Mesendoderm (in vitro differentiated cells): ENCODE data around the gene VPS35.
A peak's percentile ranks its signal among the peaks of the same experiment; 100 is the strongest.

Experiments
- DNase-seq: peaks from one replicate; pipeline ENCODE4 v3.0.0; 2013
- H2AK5ac ChIP-seq: 2 replicates; pipeline ENCODE4 v1.6.1; 2013; ENCODE audit warnings: low read length, inconsistent platforms
- H2BK120ac ChIP-seq: 2 replicates; pipeline ENCODE4 v1.6.1; 2013; ENCODE audit warnings: low read depth, mild to moderate bottlenecking, low read length, moderate library complexity, mixed read lengths
- H2BK15ac ChIP-seq: replicated peaks from 2 replicates; pipeline ENCODE4 v1.6.1; 2013; ENCODE audit warnings: low read depth, mild to moderate bottlenecking, moderate library complexity
- H2BK5ac ChIP-seq: 2 replicates; pipeline ENCODE4 v1.6.1; 2013; ENCODE audit warnings: low read length, inconsistent platforms
- H3K18ac ChIP-seq: 2 replicates; pipeline ENCODE4 v1.6.1; 2013; ENCODE audit warnings: mild to moderate bottlenecking, low read length, mixed read lengths
- H3K23ac ChIP-seq: one replicate; pipeline ENCODE4 v1.6.1; 2013; ENCODE audit warnings: low read length
- H3K27ac ChIP-seq: 2 replicates; pipeline ENCODE4 v1.5.1; 2013; ENCODE audit warnings: low read depth, mild to moderate bottlenecking, inconsistent platforms, low read length, moderate library complexity
- H3K27me3 ChIP-seq: 2 replicates; pipeline ENCODE4 v1.6.1; 2013; ENCODE audit warnings: low read length, control low read depth, mild to moderate bottlenecking, inconsistent platforms; ENCODE audit not compliant: insufficient read depth, poor library complexity
- H3K36me3 ChIP-seq: 2 replicates; pipeline ENCODE4 v1.6.1; 2013; ENCODE audit warnings: low read length, inconsistent platforms; ENCODE audit not compliant: control insufficient read depth, insufficient read depth
- H3K4ac ChIP-seq: one replicate; pipeline ENCODE4 v1.6.1; 2013; ENCODE audit warnings: low read depth, mild to moderate bottlenecking, low read length, moderate library complexity
- H3K4me1 ChIP-seq: 2 replicates; pipeline ENCODE4 v1.6.1; 2013; ENCODE audit warnings: low read depth, low read length, inconsistent platforms; ENCODE audit not compliant: control insufficient read depth
- H3K4me2 ChIP-seq: 2 replicates; pipeline ENCODE4 v1.6.1; 2013; ENCODE audit warnings: low read length
- H3K4me3 ChIP-seq: 2 replicates; pipeline ENCODE4 v1.5.1; 2013; ENCODE audit warnings: mild to moderate bottlenecking, low read length
- H3K56ac ChIP-seq: one replicate; pipeline ENCODE4 v1.6.1; 2013; ENCODE audit warnings: low read length
- H3K79me1 ChIP-seq: 2 replicates; pipeline ENCODE4 v1.6.1; 2013; ENCODE audit warnings: low read length, inconsistent platforms
- H3K79me2 ChIP-seq: 2 replicates; pipeline ENCODE4 v1.6.1; 2013; ENCODE audit warnings: mild to moderate bottlenecking, low read length; ENCODE audit not compliant: control insufficient read depth, insufficient read depth
- H3K9ac ChIP-seq: 2 replicates; pipeline ENCODE4 v1.6.1; 2013; ENCODE audit warnings: low read length, inconsistent platforms
- H4K5ac ChIP-seq: one replicate; pipeline ENCODE4 v1.6.1; 2013; ENCODE audit warnings: low read length
- H4K8ac ChIP-seq: one replicate; pipeline ENCODE4 v1.6.1; 2013; ENCODE audit warnings: low read depth, mild to moderate bottlenecking, control low read depth, low read length, moderate library complexity
- WGBS: extraction: QIAGEN DNeasy Blood & Tissue Kit; methylation state at CpG from one replicate; pipeline ENCODE4 v1.1.7; 2013; ENCODE audit warnings: low lambda C conversion rate, missing lambda C conversion rate; ENCODE audit not compliant: insufficient coverage; ENCODE audit errors: extremely low coverage; 5-methylcytosine and 5-hydroxymethylcytosine counted together

Gene VPS35

GRCh38 chr16:46700048-46700447 lies 11.1 kb upstream of the VPS35 start:
- DNase-seq, result no peak
- Histone ChIP-seq H3K4me3 (no peak overlapping the region), H3K9ac (no peak overlapping the region), H3K18ac (no peak overlapping the region), H3K36me3 (peaks cover 14% of the 10 kb centered on the region), H3K23ac (no peak overlapping the region), H2AK5ac (no peak overlapping the region), H3K4me1 (no peaks in the 10 kb centered on the region), H4K5ac (no peak overlapping the region), H2BK5ac (no peak overlapping the region), H3K56ac (no peak overlapping the region), H3K27me3 (no peaks in the 10 kb centered on the region), H3K4me2 (no peak overlapping the region), H3K79me1 (no peaks in the 10 kb centered on the region), H3K79me2 (no peaks in the 10 kb centered on the region), H3K4ac (no peak overlapping the region), H3K27ac (no peak overlapping the region), H4K8ac (no peak overlapping the region), H2BK120ac (no peak overlapping the region), H2BK15ac (no peak overlapping the region)
- WGBS, result no CpG with 5 or more reads among the region's 3 CpGs

DNA sequence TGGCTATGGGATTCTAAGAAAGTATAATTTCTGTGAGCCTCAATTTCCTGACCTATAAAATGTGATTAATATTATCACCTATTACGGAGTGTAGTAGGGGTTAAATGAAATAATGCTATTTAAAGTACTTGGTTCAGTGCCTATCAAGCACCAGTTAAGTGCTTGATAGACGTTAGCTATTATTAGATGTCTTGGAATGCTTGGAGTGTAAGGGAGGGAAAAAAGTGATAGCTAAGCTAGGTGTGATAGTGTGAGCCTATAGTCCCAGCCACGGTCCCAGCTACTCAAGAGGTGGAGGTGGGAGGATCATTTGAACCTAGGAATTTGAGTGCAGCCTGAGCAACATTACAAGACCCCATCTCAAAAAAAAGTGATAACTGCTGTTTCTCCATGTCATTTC lies 8.0 kb upstream of the VPS35 start:
- Histone ChIP-seq H3K4me1 (no peaks in the 10 kb centered on the region), H2BK5ac (no peak overlapping the region), H3K56ac (no peak overlapping the region), H4K8ac (no peak overlapping the region), H3K79me2 (peaks cover 2% of the 10 kb centered on the region), H3K79me1 (no peaks in the 10 kb centered on the region), H3K27ac (no peak overlapping the region), H3K9ac (no peak overlapping the region), H2BK120ac (no peak overlapping the region), H3K27me3 (no peaks in the 10 kb centered on the region), H3K36me3 (peaks cover 15% of the 10 kb centered on the region), H4K5ac (no peak overlapping the region), H2AK5ac (no peak overlapping the region), H2BK15ac (no peak overlapping the region), H3K4me3 (no peak overlapping the region), H3K4ac (no peak overlapping the region), H3K4me2 (no peak overlapping the region), H3K23ac (no peak overlapping the region), H3K18ac (no peak overlapping the region)
- no peak for DNase-seq
- WGBS, result no CpG with 5 or more reads among the region's 3 CpGs

DNA sequence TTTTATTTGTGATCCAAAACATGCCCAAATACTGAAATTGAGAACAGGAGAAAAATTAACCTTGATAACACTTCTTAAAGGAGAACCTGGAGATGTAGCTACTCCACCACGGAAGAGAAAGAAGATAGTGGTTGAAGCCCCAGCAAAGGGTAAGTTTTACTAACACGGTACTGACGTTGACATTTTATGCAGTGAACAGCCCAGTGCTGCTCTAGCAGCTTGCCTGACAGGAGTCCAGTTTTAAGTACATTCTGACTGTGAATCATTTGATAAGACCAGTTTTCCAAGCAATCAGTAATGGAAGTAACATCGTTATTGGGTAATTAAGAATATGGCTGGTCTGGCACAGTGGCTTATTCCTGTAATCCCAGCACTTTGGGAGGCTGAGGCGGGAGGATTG lies 7.0 kb upstream of the VPS35 start:
- Histone ChIP-seq H2AK5ac (no peak overlapping the region), H3K79me1 (peaks cover 4% of the 10 kb centered on the region), H3K4me3 (no peak overlapping the region), H3K4me1 (peaks cover 3% of the 10 kb centered on the region), H3K23ac (no peak overlapping the region), H3K4me2 (no peak overlapping the region), H2BK15ac (no peak overlapping the region), H4K8ac (no peak overlapping the region), H4K5ac (no peak overlapping the region), H3K4ac (no peak overlapping the region), H3K27ac (no peak overlapping the region), H3K56ac (no peak overlapping the region), H3K79me2 (peaks cover 11% of the 10 kb centered on the region), H3K9ac (no peak overlapping the region), H3K27me3 (no peaks in the 10 kb centered on the region), H2BK120ac (no peak overlapping the region), H3K18ac (no peak overlapping the region), H3K36me3 (peaks cover 18% of the 10 kb centered on the region), H2BK5ac (no peak overlapping the region)
- WGBS, result no CpG with 5 or more reads among the region's 5 CpGs
- no peak for DNase-seq

GRCh38 chr16:46693598-46693997 lies 4.6 kb upstream of the VPS35 start:
- H3K36me3 ChIP-seq, result peaks cover 15% of the 10 kb centered on the region
- DNase-seq, result peak; percentile 18
- peaks cover 3% of the 10 kb centered on the region for H3K4me1 ChIP-seq
- H2AK5ac ChIP-seq, result no peak overlapping the region
- no peak overlapping the region for H4K5ac ChIP-seq
- H3K9ac ChIP-seq, result no peak overlapping the region
- H3K56ac ChIP-seq, result no peak overlapping the region
- H3K27me3 ChIP-seq, result no peaks in the 10 kb centered on the region
- no peak overlapping the region for H3K4me3 ChIP-seq
- no peak overlapping the region for H3K4me2 ChIP-seq
- H3K4ac ChIP-seq, result no peak overlapping the region
- peaks cover 23% of the 10 kb centered on the region for H3K79me2 ChIP-seq
- H3K18ac ChIP-seq, result no peak overlapping the region
- no peak overlapping the region for H3K23ac ChIP-seq
- H2BK120ac ChIP-seq, result no peak overlapping the region
- H3K79me1 ChIP-seq, result peaks cover 7% of the 10 kb centered on the region
- no CpG with 5 or more reads among the region's 2 CpGs for WGBS
- no peak overlapping the region for H2BK15ac ChIP-seq
- no peak overlapping the region for H2BK5ac ChIP-seq
- no peak overlapping the region for H3K27ac ChIP-seq
- H4K8ac ChIP-seq, result no peak overlapping the region

DNA sequence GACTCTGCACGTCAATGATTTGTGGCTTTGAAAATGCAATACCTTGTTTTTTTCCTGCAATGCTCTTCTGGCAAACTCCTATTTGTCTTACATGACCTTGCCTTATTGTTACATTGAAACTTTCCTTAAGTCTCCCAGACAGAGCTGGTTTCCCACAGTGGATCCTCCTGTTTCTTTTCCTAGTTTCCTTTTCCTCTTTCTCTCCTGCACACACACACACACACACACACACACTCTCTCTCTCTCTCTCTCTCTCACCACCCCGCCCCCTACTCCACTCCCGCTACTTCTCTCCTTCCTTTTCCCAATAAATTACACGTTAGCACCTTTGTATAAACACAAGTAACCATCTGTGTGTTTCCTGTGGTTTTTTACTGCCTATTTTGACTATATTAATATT lies 2.7 kb upstream of the VPS35 start:
- Histone ChIP-seq H2BK120ac (no peak overlapping the region), H3K4me1 (peaks cover 7% of the 10 kb centered on the region), H4K5ac (no peak overlapping the region), H3K36me3 (peaks cover 10% of the 10 kb centered on the region), H3K79me2 (peaks cover 40% of the 10 kb centered on the region), H3K23ac (no peak overlapping the region), H3K4me3 (no peak overlapping the region), H3K4me2 (peak overlapping the region; percentile 11), H3K27me3 (no peaks in the 10 kb centered on the region), H3K18ac (no peak overlapping the region), H3K56ac (no peak overlapping the region), H3K27ac (no peak overlapping the region), H3K4ac (no peak overlapping the region), H3K79me1 (peaks cover 11% of the 10 kb centered on the region), H4K8ac (no peak overlapping the region), H2AK5ac (no peak overlapping the region), H2BK15ac (no peak overlapping the region), H2BK5ac (no peak overlapping the region), H3K9ac (peak overlapping the region; percentile 100)
- WGBS, result 100% methylated on average over 3 of the region's 4 CpGs
- no peak for DNase-seq
